ENCODE measurements around the gene GFOD1. TPM values are rescaled to one million over a fixed set of nuclear protein-coding genes. Genes with fewer than 3 reads are reported as not detected.

GFOD1 gene
- total RNA-seq, 2 experiments from 2014 or later, result 2.4 TPM

- Mint-ChIP-seq H3K27me3 (no peaks in the 10 kb centered on the region), H3K36me3 (ENCODE audit: low read depth) (peaks cover 3% of the 10 kb centered on the region), H3K27ac (peak overlapping the region; percentile 82), H3K9me3 (no peaks in the 10 kb centered on the region), H3K4me1 (peaks cover 61% of the 10 kb centered on the region), H3K4me3 (peak overlapping the region; percentile 32)
- ChIA-PET CTCF (interaction anchor here (0.9 to 2.1 kb wide), 7 partner anchors 9 to 147 kb away, joined by 3 to 7 read pairs (median 4); no protein-coding TSS in a partner anchor), POLR2A (no interaction called here)
- peak; percentile 64 for DNase-seq
Measured at GRCh38 chr6:13427801-13428582, 59.4 kb downstream of the GFOD1 start.

DNA sequence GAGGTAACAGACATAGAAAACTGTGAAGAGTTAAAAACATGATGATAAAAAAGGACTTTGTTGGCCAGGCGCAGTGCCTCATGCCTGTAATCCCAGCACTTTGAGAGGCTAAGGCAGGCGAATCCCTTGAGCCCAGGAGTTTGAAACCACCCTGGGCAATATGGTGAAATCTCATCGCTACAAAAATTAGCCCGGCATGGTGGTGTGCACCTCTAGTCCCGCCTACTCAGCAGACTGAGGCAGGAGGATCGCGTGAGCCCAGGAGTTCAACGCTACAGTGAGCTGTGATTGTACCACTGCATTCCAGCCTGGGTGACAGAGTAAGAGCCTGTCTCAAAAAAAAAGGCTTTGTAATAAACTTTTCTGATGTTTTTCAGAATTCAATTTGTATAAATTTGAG lies 60.1 kb downstream of the GFOD1 start:
- Mint-ChIP-seq H3K4me1 (peaks cover 54% of the 10 kb centered on the region), H3K27ac (peak overlapping the region; percentile 20), H3K4me3 (no peak overlapping the region), H3K27me3 (no peaks in the 10 kb centered on the region), H3K9me3 (no peaks in the 10 kb centered on the region), H3K36me3 (ENCODE audit: low read depth) (peaks cover 3% of the 10 kb centered on the region)
- POLR2A ChIA-PET, result no interaction called here
- DNase-seq, result no peak
- CTCF ChIA-PET, result interaction anchor here (2.1 kb wide), 1 partner anchor 44 kb away, joined by 7 read pairs; no protein-coding TSS in a partner anchor

DNA sequence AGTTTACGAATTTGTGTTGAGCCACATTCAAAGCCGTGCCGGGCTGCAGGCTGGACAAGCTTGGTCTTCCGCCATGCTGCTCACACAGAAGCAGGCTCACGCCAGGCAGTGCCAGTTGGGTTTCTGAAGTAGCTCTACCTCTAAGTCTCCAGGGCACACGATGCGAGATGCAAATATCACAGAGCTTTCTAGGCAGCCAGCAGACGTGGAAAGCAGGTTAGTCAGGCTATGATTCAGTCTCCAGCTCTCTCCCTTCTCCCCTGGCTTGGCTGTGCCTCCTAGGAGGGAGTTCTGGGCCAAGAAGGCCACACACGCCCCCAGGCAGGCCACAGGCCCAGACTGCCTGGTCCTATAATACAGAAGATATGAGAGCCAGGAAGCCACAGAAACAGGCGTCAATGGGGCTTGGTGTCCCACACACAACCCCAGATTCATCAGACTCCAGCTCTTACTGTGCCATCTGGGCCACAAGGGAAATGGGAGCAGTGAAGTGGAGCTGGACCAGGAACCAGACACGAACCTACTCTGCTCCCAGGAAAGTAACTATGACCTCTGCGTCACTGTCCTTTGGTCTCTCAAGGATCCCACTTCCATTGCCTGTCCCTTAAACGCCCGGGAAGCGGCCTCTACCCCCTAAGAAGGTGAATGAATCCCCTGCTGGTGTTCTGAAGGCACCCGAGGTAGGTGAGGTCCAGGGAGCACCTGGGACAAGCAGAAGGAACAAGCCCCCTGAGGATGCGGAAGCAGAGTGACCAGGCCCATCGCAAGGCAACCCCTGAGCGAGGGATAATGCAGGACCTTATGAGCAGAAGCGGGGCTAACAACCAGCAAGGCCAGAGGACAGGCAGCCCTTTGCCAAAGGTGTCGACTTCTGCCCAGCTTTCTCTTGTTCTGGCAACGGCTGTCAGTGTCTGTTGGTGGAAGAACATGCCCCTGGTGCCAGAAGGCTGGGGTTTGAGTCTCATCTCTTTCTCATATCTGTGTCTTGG lies 61.2 kb downstream of the GFOD1 start:
- CTCF ChIA-PET, result interaction anchor here (0.5 to 2.1 kb wide), 6 partner anchors 10 to 95 kb away, joined by 3 to 7 read pairs (median 4); no protein-coding TSS in a partner anchor
- Mint-ChIP-seq H3K36me3 (ENCODE audit: low read depth) (no peaks in the 10 kb centered on the region), H3K4me1 (peaks cover 44% of the 10 kb centered on the region), H3K27ac (no peak overlapping the region), H3K4me3 (no peak overlapping the region), H3K9me3 (no peaks in the 10 kb centered on the region), H3K27me3 (no peaks in the 10 kb centered on the region)
- no peak for DNase-seq
- POLR2A ChIA-PET, result no interaction called here

DNA sequence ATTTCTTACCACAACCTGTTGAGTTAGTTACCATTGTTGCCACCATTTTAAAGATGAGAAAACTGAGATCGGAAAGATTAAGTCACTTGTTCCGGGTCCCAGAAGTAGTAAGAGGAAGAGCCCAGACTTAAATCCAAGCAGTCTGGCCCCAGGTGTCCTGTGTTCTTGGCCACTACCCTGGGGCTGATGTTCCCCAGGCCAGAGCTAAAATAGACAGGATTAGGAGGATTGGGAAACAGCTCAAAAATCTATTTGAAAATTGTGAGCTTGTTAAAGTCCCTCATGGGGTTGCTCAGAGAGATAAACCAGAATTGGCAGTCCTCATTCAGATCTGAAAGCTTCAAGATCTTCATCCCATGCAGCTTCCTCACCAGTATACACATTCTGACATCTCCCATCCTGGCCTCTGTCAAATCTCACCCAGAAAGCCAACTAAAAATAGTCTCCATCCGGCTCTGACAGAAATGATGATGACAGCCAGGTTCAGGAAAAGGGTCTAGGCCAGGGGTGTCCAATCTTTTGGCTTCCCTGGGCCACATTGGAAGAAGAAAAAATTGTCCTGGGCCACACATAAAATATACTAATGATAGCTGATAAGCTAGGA lies 62.0 kb downstream of the GFOD1 start:
- no peak overlapping the region for H3K4me3 Mint-ChIP-seq
- ChIA-PET CTCF (interaction anchor here (0.5 to 2.1 kb wide), 3 partner anchors 11 to 96 kb away, joined by 3 to 7 read pairs (median 5); no protein-coding TSS in a partner anchor), POLR2A (no interaction called here)
- no peaks in the 10 kb centered on the region for H3K27me3 Mint-ChIP-seq
- DNase-seq, result no peak
- peaks cover 41% of the 10 kb centered on the region for H3K4me1 Mint-ChIP-seq
- no peaks in the 10 kb centered on the region for H3K9me3 Mint-ChIP-seq
- H3K27ac Mint-ChIP-seq, result no peak overlapping the region
- no peaks in the 10 kb centered on the region for H3K36me3 Mint-ChIP-seq (ENCODE audit: low read depth)

DNA sequence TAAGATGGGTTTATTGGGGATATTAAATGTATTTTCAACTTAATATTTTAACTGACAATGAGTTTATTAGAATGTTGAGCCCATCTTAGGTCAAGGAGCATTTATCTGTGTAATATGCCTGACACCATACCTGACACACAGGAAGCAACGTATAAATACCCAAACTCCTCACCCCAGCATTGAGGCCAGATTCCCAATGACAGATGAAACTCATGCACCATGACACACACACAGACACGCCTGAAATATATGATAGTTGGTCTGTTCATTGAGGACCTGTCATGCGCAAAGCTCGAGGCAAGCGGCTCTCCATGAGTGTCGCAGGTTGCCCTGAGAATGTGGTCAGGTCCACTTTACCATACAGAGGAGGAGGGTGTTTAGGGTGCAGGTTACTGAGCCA lies 64.1 kb downstream of the GFOD1 start:
- DNase-seq, result no peak
- H3K36me3 Mint-ChIP-seq (ENCODE audit: low read depth), result no peaks in the 10 kb centered on the region
- peaks cover 36% of the 10 kb centered on the region for H3K4me1 Mint-ChIP-seq
- ChIA-PET CTCF (interaction anchor here (1.2 to 2.2 kb wide), 2 partner anchors 10 to 12 kb away, joined by 3 to 6 read pairs; no protein-coding TSS in a partner anchor), POLR2A (no interaction called here)
- peaks cover 2% of the 10 kb centered on the region for H3K27me3 Mint-ChIP-seq
- no peaks in the 10 kb centered on the region for H3K9me3 Mint-ChIP-seq
- no peak overlapping the region for H3K4me3 Mint-ChIP-seq
- H3K27ac Mint-ChIP-seq, result no peak overlapping the region

DNA sequence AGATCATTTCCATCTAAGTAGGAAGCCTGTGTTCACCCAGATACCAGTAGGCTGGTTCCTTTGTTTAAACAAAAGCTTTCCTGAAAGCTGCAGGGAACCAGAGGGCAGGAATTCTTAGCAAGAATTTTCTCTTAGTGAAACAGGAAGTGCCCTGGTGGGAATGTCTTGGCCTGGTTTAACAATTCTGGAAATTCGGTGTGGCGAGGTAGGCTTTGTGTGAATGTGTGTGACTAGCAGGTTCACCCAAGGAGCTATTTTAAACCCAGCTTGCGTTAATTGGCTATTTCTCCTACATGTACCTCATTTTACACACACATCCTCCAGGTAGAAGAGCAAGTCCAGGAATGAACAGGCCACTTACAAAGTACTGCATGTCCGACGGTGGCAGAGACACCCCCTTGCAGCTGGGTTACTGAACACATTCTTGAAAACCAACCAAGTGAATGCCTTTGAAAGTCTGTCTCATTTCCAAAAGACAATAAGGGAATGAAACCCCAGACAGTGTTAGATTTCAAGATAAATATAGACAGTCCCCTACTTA lies 64.6 kb downstream of the GFOD1 start:
- no peaks in the 10 kb centered on the region for H3K9me3 Mint-ChIP-seq
- ChIA-PET CTCF (interaction anchor here (1.2 to 2.2 kb wide), 2 partner anchors 10 to 11 kb away, joined by 3 to 6 read pairs; no protein-coding TSS in a partner anchor), POLR2A (no interaction called here)
- no peak for DNase-seq
- H3K4me3 Mint-ChIP-seq, result no peak overlapping the region
- no peak overlapping the region for H3K27ac Mint-ChIP-seq
- peaks cover 2% of the 10 kb centered on the region for H3K27me3 Mint-ChIP-seq
- peaks cover 31% of the 10 kb centered on the region for H3K4me1 Mint-ChIP-seq
- no peaks in the 10 kb centered on the region for H3K36me3 Mint-ChIP-seq (ENCODE audit: low read depth)

GRCh38 chr6:13421425-13422059 lies 65.9 kb downstream of the GFOD1 start:
- Mint-ChIP-seq H3K4me3 (no peak overlapping the region), H3K27me3 (peaks cover 2% of the 10 kb centered on the region), H3K27ac (peak overlapping the region; percentile 33), H3K9me3 (no peaks in the 10 kb centered on the region), H3K4me1 (peaks cover 20% of the 10 kb centered on the region), H3K36me3 (ENCODE audit: low read depth) (no peaks in the 10 kb centered on the region)
- CTCF ChIA-PET, result interaction anchor here (0.6 to 2.2 kb wide), 2 partner anchors 11 to 15 kb away, joined by 3 to 6 read pairs; no protein-coding TSS in a partner anchor
- POLR2A ChIA-PET, result no interaction called here
- no peak for DNase-seq

DNA sequence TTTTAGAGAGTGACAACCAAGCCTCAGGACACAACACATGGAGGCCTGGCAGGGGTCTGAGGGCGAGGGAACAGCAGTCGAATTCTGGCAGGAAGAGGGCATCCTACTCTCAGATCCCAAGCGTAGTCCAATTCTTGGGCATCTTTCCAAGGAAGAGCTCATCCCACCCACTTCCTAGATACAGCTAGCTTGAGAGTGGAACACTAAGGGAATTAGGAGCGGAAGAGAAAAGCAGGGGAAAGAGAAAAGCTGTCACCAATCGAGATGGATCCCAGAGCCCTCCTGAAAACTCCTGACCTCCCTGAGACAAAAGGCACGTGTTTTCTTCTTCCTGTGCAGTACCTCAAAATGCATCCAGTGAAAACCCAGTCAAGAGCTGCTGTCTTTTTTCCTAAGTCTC lies 67.1 kb downstream of the GFOD1 start:
- CTCF ChIA-PET, result no interaction called here
- POLR2A ChIA-PET, result no interaction called here
- peaks cover 2% of the 10 kb centered on the region for H3K27me3 Mint-ChIP-seq

DNA sequence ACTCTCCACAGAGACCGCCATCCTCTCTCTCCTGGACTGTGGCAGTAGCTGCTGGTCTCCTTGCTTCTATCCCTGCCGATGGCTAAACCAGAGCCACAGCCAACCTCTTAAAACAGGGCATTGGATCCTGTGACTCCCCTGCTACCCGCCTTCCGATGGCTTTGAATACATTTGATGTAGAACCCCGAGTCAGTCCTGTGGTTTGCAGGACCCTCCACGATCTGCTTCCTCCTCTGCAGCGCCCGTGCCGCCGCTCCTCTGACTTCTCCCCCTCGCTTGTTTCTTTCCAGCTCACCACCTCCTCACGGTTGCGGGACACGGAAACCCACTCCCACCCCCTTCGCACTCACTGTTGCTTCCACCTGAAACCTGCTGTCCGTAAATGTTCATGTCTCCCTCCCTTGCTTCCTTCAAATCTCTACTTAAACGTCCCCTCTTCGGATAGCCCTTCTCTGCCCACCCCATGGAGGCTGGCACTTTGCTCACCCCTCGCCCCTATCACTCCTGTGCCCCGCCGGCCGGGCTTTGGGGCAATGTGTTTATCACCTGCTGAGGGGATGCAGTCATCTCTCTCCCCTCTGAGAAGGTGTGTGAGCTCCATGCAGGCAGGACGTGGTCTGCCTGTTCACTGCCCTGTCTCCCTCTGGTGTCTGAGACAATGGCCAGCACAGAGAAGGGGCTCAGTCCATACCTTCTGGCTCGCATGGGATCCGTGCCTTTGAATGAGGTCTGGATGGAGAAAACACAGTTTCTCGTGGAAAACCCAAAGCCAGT lies 67.8 kb downstream of the GFOD1 start:
- DNase-seq, result no peak
- no peak overlapping the region for H3K4me3 Mint-ChIP-seq
- ChIA-PET POLR2A (no interaction called here), CTCF (no interaction called here)
- H3K4me1 Mint-ChIP-seq, result peaks cover 15% of the 10 kb centered on the region
- H3K9me3 Mint-ChIP-seq, result peaks cover 4% of the 10 kb centered on the region
- H3K27me3 Mint-ChIP-seq, result peaks cover 2% of the 10 kb centered on the region
- H3K27ac Mint-ChIP-seq, result no peak overlapping the region
- no peaks in the 10 kb centered on the region for H3K36me3 Mint-ChIP-seq (ENCODE audit: low read depth)

More for the DNA sequence above, 67.1 kb downstream of the GFOD1 start:
- Mint-ChIP-seq H3K9me3 (peaks cover 4% of the 10 kb centered on the region), H3K27ac (no peak overlapping the region), H3K36me3 (ENCODE audit: low read depth) (no peaks in the 10 kb centered on the region), H3K4me3 (no peak overlapping the region), H3K4me1 (peaks cover 17% of the 10 kb centered on the region)
- DNase-seq, result no peak

DNA sequence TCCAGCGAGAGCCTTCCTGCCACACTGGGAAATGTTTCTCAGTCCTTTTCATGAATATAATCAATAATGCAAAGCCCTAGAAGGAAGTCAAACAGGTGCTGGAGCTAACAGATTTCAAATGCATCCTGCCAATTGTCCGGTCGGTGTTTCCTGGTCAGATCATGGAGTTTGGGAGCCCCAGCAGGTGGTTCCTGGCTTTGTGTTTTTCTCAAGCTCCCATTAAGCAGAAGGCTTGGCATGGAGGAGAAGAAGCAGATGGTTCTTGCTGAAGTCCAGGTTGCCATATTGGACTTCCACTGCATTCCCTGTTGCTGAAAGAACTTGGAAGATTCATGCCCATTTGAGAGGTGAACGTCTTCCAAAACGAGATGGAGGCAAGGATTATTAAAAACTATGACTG lies 68.6 kb downstream of the GFOD1 start:
- Mint-ChIP-seq H3K27me3 (peaks cover 2% of the 10 kb centered on the region), H3K4me3 (no peak overlapping the region), H3K36me3 (ENCODE audit: low read depth) (no peaks in the 10 kb centered on the region), H3K4me1 (peaks cover 15% of the 10 kb centered on the region), H3K9me3 (peaks cover 4% of the 10 kb centered on the region), H3K27ac (no peak overlapping the region)
- ChIA-PET CTCF (interaction anchor here (0.7 to 1.2 kb wide), 3 partner anchors 10 to 65 kb away, joined by 3 to 5 read pairs (median 3); no protein-coding TSS in a partner anchor), POLR2A (no interaction called here)
- no peak for DNase-seq

DNA sequence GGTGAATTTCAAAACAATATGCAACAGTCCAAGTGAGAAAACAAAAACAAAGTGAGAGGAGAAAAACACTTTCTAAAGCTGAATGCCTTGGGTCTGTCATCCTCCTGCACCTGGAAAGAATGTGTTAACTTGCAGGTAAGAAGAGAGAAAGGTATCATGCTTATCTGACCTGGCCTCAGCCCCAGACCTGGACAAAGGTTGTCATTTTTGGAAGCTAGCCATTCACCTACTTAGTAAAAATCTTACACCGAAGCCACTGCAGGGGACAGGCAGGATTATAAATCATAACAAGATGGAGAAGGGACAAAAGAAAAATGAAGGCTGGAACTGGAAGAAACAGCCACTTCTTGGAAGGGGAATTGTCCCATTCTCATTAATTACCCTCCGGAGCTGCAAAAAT lies 69.4 kb downstream of the GFOD1 start:
- Mint-ChIP-seq H3K4me3 (no peak overlapping the region), H3K9me3 (peaks cover 4% of the 10 kb centered on the region), H3K27me3 (peaks cover 2% of the 10 kb centered on the region), H3K36me3 (ENCODE audit: low read depth) (no peaks in the 10 kb centered on the region), H3K4me1 (peaks cover 15% of the 10 kb centered on the region), H3K27ac (no peak overlapping the region)
- ChIA-PET POLR2A (no interaction called here), CTCF (interaction anchor here (1.0 to 1.2 kb wide), 2 partner anchors 9 to 157 kb away, joined by 3 read pairs; partner anchors contain the start of gene SIRT5)
- no peak for DNase-seq

Measured in activated CD4-positive, alpha-beta T cell treated with anti-CD3 and anti-CD28 coated beads, Interleukin-2, amount 10 ng/mL, durations not matched to agents 7 days and 5 days (primary cell).